ENCODE measurements around the gene SCFD1.
A peak's percentile ranks its signal among the peaks of the same experiment; 100 is the strongest.
"Not testable (repeated sequence)": the region's sequence is repeated elsewhere in the genome, so short reads cannot be mapped to it uniquely, and the experiment has no call there.

SCFD1 gene

GRCh38 chr14:30621940-30622830 lies at the start of gene SCFD1:
Gene SCFD1, plus strand, starts transcription at chr14:30622319. Its CDS starts 20 bp downstream, at chr14:30622339.
- peak; percentile 49 for DNase-seq (ENCODE audit: low read depth)

- DNase-seq (ENCODE audit: low read depth): no peak
These were observed 49.3 kb upstream of the SCFD1 start for GRCh38 chr14:30572771-30573170.

GRCh38 chr14:30573226-30573814 lies 48.8 kb upstream of the SCFD1 start:
- DNase-seq (ENCODE audit: low read depth): no peak

GRCh38 chr14:30573966-30574365 lies 48.2 kb upstream of the SCFD1 start:
- no peak for DNase-seq (ENCODE audit: low read depth)

- DNase-seq (ENCODE audit: low read depth): not testable (repeated sequence)
These were observed 47.3 kb upstream of the SCFD1 start for GRCh38 chr14:30574777-30575176.

GRCh38 chr14:30576333-30576732 lies 45.8 kb upstream of the SCFD1 start:
- not testable (repeated sequence) for DNase-seq (ENCODE audit: low read depth)

- no peak for DNase-seq (ENCODE audit: low read depth)
These were observed 41.4 kb upstream of the SCFD1 start for GRCh38 chr14:30580616-30581282.

GRCh38 chr14:30581283-30581625 lies 40.9 kb upstream of the SCFD1 start:
- no peak for DNase-seq (ENCODE audit: low read depth)

- DNase-seq (ENCODE audit: low read depth): no peak
These were observed 39.7 kb upstream of the SCFD1 start for GRCh38 chr14:30582376-30582775.

- DNase-seq (ENCODE audit: low read depth): no peak
These were observed 38.0 kb upstream of the SCFD1 start for GRCh38 chr14:30584058-30584630.

GRCh38 chr14:30585204-30585603 lies 36.9 kb upstream of the SCFD1 start:
- no peak for DNase-seq (ENCODE audit: low read depth)

GRCh38 chr14:30587141-30587540 lies 35.0 kb upstream of the SCFD1 start:
- DNase-seq (ENCODE audit: low read depth): no peak

GRCh38 chr14:30588873-30589272 lies 33.2 kb upstream of the SCFD1 start:
- no peak for DNase-seq (ENCODE audit: low read depth)

GRCh38 chr14:30596935-30597334 lies 25.2 kb upstream of the SCFD1 start:
- no peak for DNase-seq (ENCODE audit: low read depth)

- no peak for DNase-seq (ENCODE audit: low read depth)
These were observed 24.6 kb upstream of the SCFD1 start for GRCh38 chr14:30597504-30597903.

GRCh38 chr14:30600922-30601918 lies 20.9 kb upstream of the SCFD1 start:
- no peak for DNase-seq (ENCODE audit: low read depth)

- DNase-seq (ENCODE audit: low read depth): no peak
These were observed 18.7 kb upstream of the SCFD1 start for GRCh38 chr14:30603402-30603801.

- DNase-seq (ENCODE audit: low read depth): not testable (repeated sequence)
These were observed 17.4 kb upstream of the SCFD1 start for GRCh38 chr14:30604696-30605095.

GRCh38 chr14:30607156-30607780 lies 14.9 kb upstream of the SCFD1 start:
- DNase-seq (ENCODE audit: low read depth): no peak

GRCh38 chr14:30608533-30609006 lies 13.5 kb upstream of the SCFD1 start:
- DNase-seq (ENCODE audit: low read depth): no peak
